ENCODE results near the gene NR6A1. TPM values are rescaled to one million over a fixed set of nuclear protein-coding genes. Genes with fewer than 3 reads are reported as not detected.

The NR6A1 gene
- total and polyA plus RNA-seq, 2 of the 13 experiments (the other 11 are each of a cell fraction or from before 2014, with no cell fraction given), result 28.1 to 31.5 TPM

GRCh38 chr9:124510650-124511425 lies 260.3 kb downstream of the NR6A1 start (continued):
- TF ChIP-seq, protein P1, sequence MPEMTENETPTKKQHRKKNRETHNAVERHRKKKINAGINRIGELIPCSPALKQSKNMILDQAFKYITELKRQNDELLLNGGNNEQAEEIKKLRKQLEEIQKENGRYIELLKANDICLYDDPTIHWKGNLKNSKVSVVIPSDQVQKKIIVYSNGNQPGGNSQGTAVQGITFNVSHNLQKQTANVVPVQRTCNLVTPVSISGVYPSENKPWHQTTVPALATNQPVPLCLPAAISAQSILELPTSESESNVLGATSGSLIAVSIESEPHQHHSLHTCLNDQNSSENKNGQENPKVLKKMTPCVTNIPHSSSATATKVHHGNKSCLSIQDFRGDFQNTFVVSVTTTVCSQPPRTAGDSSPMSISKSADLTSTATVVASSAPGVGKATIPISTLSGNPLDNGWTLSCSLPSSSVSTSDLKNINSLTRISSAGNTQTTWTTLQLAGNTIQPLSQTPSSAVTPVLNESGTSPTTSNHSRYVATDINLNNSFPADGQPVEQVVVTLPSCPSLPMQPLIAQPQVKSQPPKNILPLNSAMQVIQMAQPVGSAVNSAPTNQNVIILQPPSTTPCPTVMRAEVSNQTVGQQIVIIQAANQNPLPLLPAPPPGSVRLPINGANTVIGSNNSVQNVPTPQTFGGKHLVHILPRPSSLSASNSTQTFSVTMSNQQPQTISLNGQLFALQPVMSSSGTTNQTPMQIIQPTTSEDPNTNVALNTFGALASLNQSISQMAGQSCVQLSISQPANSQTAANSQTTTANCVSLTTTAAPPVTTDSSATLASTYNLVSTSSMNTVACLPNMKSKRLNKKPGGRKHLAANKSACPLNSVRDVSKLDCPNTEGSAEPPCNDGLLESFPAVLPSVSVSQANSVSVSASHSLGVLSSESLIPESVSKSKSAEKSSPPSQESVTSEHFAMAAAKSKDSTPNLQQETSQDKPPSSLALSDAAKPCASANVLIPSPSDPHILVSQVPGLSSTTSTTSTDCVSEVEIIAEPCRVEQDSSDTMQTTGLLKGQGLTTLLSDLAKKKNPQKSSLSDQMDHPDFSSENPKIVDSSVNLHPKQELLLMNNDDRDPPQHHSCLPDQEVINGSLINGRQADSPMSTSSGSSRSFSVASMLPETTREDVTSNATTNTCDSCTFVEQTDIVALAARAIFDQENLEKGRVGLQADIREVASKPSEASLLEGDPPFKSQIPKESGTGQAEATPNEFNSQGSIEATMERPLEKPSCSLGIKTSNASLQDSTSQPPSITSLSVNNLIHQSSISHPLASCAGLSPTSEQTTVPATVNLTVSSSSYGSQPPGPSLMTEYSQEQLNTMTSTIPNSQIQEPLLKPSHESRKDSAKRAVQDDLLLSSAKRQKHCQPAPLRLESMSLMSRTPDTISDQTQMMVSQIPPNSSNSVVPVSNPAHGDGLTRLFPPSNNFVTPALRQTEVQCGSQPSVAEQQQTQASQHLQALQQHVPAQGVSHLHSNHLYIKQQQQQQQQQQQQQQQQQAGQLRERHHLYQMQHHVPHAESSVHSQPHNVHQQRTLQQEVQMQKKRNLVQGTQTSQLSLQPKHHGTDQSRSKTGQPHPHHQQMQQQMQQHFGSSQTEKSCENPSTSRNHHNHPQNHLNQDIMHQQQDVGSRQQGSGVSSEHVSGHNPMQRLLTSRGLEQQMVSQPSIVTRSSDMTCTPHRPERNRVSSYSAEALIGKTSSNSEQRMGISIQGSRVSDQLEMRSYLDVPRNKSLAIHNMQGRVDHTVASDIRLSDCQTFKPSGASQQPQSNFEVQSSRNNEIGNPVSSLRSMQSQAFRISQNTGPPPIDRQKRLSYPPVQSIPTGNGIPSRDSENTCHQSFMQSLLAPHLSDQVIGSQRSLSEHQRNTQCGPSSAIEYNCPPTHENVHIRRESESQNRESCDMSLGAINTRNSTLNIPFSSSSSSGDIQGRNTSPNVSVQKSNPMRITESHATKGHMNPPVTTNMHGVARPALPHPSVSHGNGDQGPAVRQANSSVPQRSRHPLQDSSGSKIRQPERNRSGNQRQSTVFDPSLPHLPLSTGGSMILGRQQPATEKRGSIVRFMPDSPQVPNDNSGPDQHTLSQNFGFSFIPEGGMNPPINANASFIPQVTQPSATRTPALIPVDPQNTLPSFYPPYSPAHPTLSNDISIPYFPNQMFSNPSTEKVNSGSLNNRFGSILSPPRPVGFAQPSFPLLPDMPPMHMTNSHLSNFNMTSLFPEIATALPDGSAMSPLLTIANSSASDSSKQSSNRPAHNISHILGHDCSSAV (CRISPR knock-in tag; IDR thresholded peaks at IDR 0.05; ENCODE audit: borderline replicate concordance), result no peak
- TF ChIP-seq RAD21 (CRISPR knock-in tag; IDR thresholded peaks at IDR 0.05) (0 out of 2 replicates have a peak, but pooled peaks have one; percentile 31), ZNF687 (CRISPR knock-in tag; IDR thresholded peaks at IDR 0.05) (peak; percentile 71), HOXD1 (CRISPR knock-in tag; IDR thresholded peaks at IDR 0.05) (no peak), ZNF451 (CRISPR knock-in tag; IDR thresholded peaks at IDR 0.05) (no peak), ELF4 (CRISPR knock-in tag; IDR thresholded peaks at IDR 0.05; ENCODE audit: borderline replicate concordance) (no peak)
- TF ChIP-seq, protein P2, sequence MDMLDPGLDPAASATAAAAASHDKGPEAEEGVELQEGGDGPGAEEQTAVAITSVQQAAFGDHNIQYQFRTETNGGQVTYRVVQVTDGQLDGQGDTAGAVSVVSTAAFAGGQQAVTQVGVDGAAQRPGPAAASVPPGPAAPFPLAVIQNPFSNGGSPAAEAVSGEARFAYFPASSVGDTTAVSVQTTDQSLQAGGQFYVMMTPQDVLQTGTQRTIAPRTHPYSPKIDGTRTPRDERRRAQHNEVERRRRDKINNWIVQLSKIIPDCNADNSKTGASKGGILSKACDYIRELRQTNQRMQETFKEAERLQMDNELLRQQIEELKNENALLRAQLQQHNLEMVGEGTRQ (IDR thresholded peaks at IDR 0.05; ENCODE audit: low read depth, low read length), result peak; percentile 67
- TF ChIP-seq, protein P2 (CRISPR knock-in tag; IDR thresholded peaks at IDR 0.05; ENCODE audit: borderline replicate concordance), result peak; percentile 31; the same call in 1 of the 2 replicates
- TF ChIP-seq, protein P3, sequence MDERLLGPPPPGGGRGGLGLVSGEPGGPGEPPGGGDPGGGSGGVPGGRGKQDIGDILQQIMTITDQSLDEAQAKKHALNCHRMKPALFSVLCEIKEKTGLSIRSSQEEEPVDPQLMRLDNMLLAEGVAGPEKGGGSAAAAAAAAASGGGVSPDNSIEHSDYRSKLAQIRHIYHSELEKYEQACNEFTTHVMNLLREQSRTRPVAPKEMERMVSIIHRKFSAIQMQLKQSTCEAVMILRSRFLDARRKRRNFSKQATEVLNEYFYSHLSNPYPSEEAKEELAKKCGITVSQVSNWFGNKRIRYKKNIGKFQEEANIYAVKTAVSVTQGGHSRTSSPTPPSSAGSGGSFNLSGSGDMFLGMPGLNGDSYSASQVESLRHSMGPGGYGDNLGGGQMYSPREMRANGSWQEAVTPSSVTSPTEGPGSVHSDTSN (CRISPR knock-in tag; IDR thresholded peaks at IDR 0.05), result 0 out of 2 replicates have a peak, but pooled peaks have one; percentile 14
- TF ChIP-seq, protein P4, sequence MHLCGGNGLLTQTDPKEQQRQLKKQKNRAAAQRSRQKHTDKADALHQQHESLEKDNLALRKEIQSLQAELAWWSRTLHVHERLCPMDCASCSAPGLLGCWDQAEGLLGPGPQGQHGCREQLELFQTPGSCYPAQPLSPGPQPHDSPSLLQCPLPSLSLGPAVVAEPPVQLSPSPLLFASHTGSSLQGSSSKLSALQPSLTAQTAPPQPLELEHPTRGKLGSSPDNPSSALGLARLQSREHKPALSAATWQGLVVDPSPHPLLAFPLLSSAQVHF (CRISPR knock-in tag; IDR thresholded peaks at IDR 0.05), result no peak
